ENCODE data around the gene CRELD2. TPM values are rescaled to one million over a fixed set of nuclear protein-coding genes. Genes with fewer than 3 reads are reported as not detected.

CRELD2 gene
- total RNA-seq, 2 experiments from 2014 or later: 15.3 to 16.2 TPM

DNA sequence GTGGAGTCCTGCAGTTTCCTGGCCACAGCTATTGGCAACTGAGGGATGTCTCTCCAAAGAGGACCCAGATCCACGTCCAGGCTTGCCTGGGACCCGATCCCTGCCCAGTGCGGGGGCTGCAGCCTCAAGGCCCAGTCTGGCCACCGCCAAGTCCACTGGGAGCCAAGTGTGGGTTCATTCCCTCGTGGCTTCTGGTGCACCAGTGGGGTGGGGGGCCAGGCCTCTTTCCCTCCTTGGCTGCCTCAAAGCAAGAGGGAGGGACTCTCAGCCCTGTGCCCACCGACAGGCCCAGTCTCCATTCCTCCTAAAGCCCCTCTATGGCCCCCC lies 28.8 kb downstream of the CRELD2 start:
- no peak overlapping the region for H3K27ac Mint-ChIP-seq

GRCh38 chr22:49948116-49948957 lies 29.9 kb downstream of the CRELD2 start:
- no peaks in the 10 kb centered on the region for H3K36me3 Mint-ChIP-seq (ENCODE audit: low read depth)
- CTCF ChIA-PET: no interaction called here
- no peaks in the 10 kb centered on the region for H3K27me3 Mint-ChIP-seq (ENCODE audit: low read depth)
- no peak overlapping the region for H3K27ac Mint-ChIP-seq
- no peaks in the 10 kb centered on the region for H3K9me3 Mint-ChIP-seq
- no peak for DNase-seq
- H3K4me3 Mint-ChIP-seq: no peak overlapping the region
- intact Hi-C loops (cut with micrococcal nuclease): no loop called here
- peaks cover 6% of the 10 kb centered on the region for H3K4me1 Mint-ChIP-seq (ENCODE audit: low read depth)

More for the DNA sequence above, 28.8 kb downstream of the CRELD2 start:
- intact Hi-C loops (cut with micrococcal nuclease): no loop called here
- CTCF ChIA-PET: no interaction called here
- Mint-ChIP-seq H3K4me1 (ENCODE audit: low read depth) (peaks cover 6% of the 10 kb centered on the region), H3K36me3 (ENCODE audit: low read depth) (no peaks in the 10 kb centered on the region), H3K4me3 (no peak overlapping the region), H3K27me3 (ENCODE audit: low read depth) (no peaks in the 10 kb centered on the region), H3K9me3 (no peaks in the 10 kb centered on the region)
- DNase-seq: no peak

GRCh38 chr22:49948958-49949913 lies 30.8 kb downstream of the CRELD2 start:
- no peaks in the 10 kb centered on the region for H3K27me3 Mint-ChIP-seq (ENCODE audit: low read depth)
- no peaks in the 10 kb centered on the region for H3K9me3 Mint-ChIP-seq
- CTCF ChIA-PET: no interaction called here
- H3K4me3 Mint-ChIP-seq: no peak overlapping the region
- no peak for DNase-seq
- intact Hi-C loops (cut with micrococcal nuclease): no loop called here
- no peak overlapping the region for H3K27ac Mint-ChIP-seq
- no peaks in the 10 kb centered on the region for H3K36me3 Mint-ChIP-seq (ENCODE audit: low read depth)
- peaks cover 6% of the 10 kb centered on the region for H3K4me1 Mint-ChIP-seq (ENCODE audit: low read depth)

- Mint-ChIP-seq H3K4me1 (ENCODE audit: low read depth) (peaks cover 6% of the 10 kb centered on the region), H3K27ac (no peak overlapping the region), H3K4me3 (no peak overlapping the region), H3K9me3 (no peaks in the 10 kb centered on the region), H3K27me3 (ENCODE audit: low read depth) (no peaks in the 10 kb centered on the region), H3K36me3 (ENCODE audit: low read depth) (no peaks in the 10 kb centered on the region)
- no peak for DNase-seq
- intact Hi-C loops (cut with micrococcal nuclease): no loop called here
- CTCF ChIA-PET: no interaction called here
Measured at GRCh38 chr22:49949914-49950292, 31.5 kb downstream of the CRELD2 start.

GRCh38 chr22:49950396-49950994 lies 32.1 kb downstream of the CRELD2 start:
- DNase-seq: no peak
- H3K9me3 Mint-ChIP-seq: no peaks in the 10 kb centered on the region
- no peaks in the 10 kb centered on the region for H3K27me3 Mint-ChIP-seq (ENCODE audit: low read depth)
- H3K4me1 Mint-ChIP-seq (ENCODE audit: low read depth): peaks cover 3% of the 10 kb centered on the region
- H3K4me3 Mint-ChIP-seq: no peak overlapping the region
- intact Hi-C loops (cut with micrococcal nuclease): no loop called here
- no peak overlapping the region for H3K27ac Mint-ChIP-seq
- H3K36me3 Mint-ChIP-seq (ENCODE audit: low read depth): no peaks in the 10 kb centered on the region
- CTCF ChIA-PET: no interaction called here

DNA sequence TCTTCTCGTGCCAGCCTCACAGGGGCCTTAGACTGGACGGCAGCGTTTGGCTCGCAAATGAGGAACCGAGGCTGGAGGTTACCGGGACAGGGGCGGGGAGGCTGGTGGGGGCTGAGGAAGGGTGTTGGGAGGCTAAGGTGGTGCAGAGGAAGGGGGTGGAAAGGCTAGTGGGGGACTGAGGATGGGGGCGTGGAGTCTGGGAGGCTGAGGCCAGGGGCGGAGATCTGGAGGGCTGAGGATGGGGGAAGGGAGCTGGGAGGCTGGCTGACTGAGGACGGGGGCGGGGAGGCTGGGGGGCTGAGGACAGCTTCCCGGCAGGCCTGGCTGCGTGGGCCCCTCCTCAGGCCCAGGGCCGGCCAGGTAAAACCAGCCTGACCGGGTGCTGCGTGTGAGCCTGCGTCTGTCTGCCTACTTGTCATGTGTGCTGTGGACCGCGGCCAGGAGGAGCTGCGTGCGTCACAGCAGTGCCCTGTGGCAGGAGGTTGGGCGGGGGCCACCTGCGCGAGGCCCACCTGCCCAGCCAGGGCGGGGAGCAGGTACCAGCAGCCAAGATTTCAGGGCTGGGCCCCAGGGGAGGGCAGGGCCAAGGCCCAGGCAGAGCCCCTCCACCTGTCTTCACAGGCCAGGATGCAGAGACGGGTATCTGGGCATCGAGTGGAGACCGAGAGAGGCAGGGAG lies 32.7 kb downstream of the CRELD2 start:
- DNase-seq: no peak
- intact Hi-C loops (cut with micrococcal nuclease): no loop called here
- H3K27me3 Mint-ChIP-seq (ENCODE audit: low read depth): no peaks in the 10 kb centered on the region
- no peaks in the 10 kb centered on the region for H3K4me1 Mint-ChIP-seq (ENCODE audit: low read depth)
- H3K27ac Mint-ChIP-seq: no peak overlapping the region
- no peaks in the 10 kb centered on the region for H3K9me3 Mint-ChIP-seq
- H3K36me3 Mint-ChIP-seq (ENCODE audit: low read depth): no peaks in the 10 kb centered on the region
- H3K4me3 Mint-ChIP-seq: no peak overlapping the region
- CTCF ChIA-PET: no interaction called here

GRCh38 chr22:49951678-49951985 lies 33.2 kb downstream of the CRELD2 start:
- no peaks in the 10 kb centered on the region for H3K27me3 Mint-ChIP-seq (ENCODE audit: low read depth)
- H3K4me3 Mint-ChIP-seq: no peak overlapping the region
- DNase-seq: no peak
- no peaks in the 10 kb centered on the region for H3K4me1 Mint-ChIP-seq (ENCODE audit: low read depth)
- H3K27ac Mint-ChIP-seq: no peak overlapping the region
- no peaks in the 10 kb centered on the region for H3K36me3 Mint-ChIP-seq (ENCODE audit: low read depth)
- CTCF ChIA-PET: no interaction called here
- H3K9me3 Mint-ChIP-seq: no peaks in the 10 kb centered on the region
- intact Hi-C loops (cut with micrococcal nuclease): no loop called here

GRCh38 chr22:49951986-49952896 lies 33.8 kb downstream of the CRELD2 start:
- H3K36me3 Mint-ChIP-seq (ENCODE audit: low read depth): no peaks in the 10 kb centered on the region
- H3K4me1 Mint-ChIP-seq (ENCODE audit: low read depth): no peaks in the 10 kb centered on the region
- no peak for DNase-seq
- no peak overlapping the region for H3K27ac Mint-ChIP-seq
- intact Hi-C loops (cut with micrococcal nuclease): no loop called here
- H3K9me3 Mint-ChIP-seq: no peaks in the 10 kb centered on the region
- H3K4me3 Mint-ChIP-seq: no peak overlapping the region
- H3K27me3 Mint-ChIP-seq (ENCODE audit: low read depth): no peaks in the 10 kb centered on the region
- CTCF ChIA-PET: no interaction called here

GRCh38 chr22:49953027-49953679 lies 34.7 kb downstream of the CRELD2 start:
- Mint-ChIP-seq H3K27ac (no peak overlapping the region), H3K4me3 (no peak overlapping the region), H3K9me3 (no peaks in the 10 kb centered on the region), H3K36me3 (ENCODE audit: low read depth) (no peaks in the 10 kb centered on the region), H3K4me1 (ENCODE audit: low read depth) (no peaks in the 10 kb centered on the region), H3K27me3 (ENCODE audit: low read depth) (no peaks in the 10 kb centered on the region)
- no peak for DNase-seq
- intact Hi-C loops (cut with micrococcal nuclease): no loop called here
- CTCF ChIA-PET: interaction anchor here (0.6 kb wide), 1 partner anchor 72 kb away, joined by 3 read pairs; no protein-coding TSS in a partner anchor

- CTCF ChIA-PET: interaction anchor here (0.6 to 1.4 kb wide), 2 partner anchors 29 to 72 kb away, joined by 3 read pairs; no protein-coding TSS in a partner anchor
- Mint-ChIP-seq H3K27ac (no peak overlapping the region), H3K4me1 (ENCODE audit: low read depth) (peaks cover 1% of the 10 kb centered on the region), H3K27me3 (ENCODE audit: low read depth) (no peaks in the 10 kb centered on the region), H3K36me3 (ENCODE audit: low read depth) (no peaks in the 10 kb centered on the region), H3K4me3 (no peak overlapping the region), H3K9me3 (no peaks in the 10 kb centered on the region)
- no peak for DNase-seq
- intact Hi-C loops (cut with micrococcal nuclease): no loop called here
Measured at GRCh38 chr22:49953680-49954344, 35.4 kb downstream of the CRELD2 start.

DNA sequence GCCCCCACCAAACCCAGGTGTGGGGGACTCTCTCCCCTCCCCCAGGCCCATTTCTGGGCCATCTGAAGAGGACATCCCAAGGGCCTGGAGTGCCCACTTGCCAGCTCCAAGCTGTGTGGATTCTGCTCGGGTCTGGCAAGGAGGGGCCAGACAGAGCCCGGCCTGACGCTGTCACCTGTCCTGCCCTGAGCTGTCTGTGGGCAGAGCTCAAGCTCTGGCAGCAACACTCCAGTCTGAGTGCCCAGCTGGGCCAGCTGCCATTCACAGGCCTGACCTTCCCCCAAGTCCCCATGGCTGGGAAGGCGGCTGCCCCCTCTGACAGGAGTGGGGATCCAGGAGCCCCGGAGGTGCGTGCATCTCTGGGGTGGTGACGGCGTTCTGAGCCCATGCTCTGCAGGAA lies 35.9 kb downstream of the CRELD2 start:
- CTCF ChIA-PET: interaction anchor here (1.4 kb wide), 1 partner anchor 28 kb away, joined by 3 read pairs; no protein-coding TSS in a partner anchor
- H3K9me3 Mint-ChIP-seq: no peaks in the 10 kb centered on the region

More for the DNA sequence above, 35.9 kb downstream of the CRELD2 start:
- Mint-ChIP-seq H3K36me3 (ENCODE audit: low read depth) (no peaks in the 10 kb centered on the region), H3K4me3 (no peak overlapping the region), H3K27ac (no peak overlapping the region), H3K27me3 (ENCODE audit: low read depth) (no peaks in the 10 kb centered on the region), H3K4me1 (ENCODE audit: low read depth) (peaks cover 6% of the 10 kb centered on the region)
- no peak for DNase-seq
- intact Hi-C loops (cut with micrococcal nuclease): no loop called here

Data from activated naive CD4-positive, alpha-beta T cell treated with anti-CD3 and anti-CD28 coated beads for 36 hours (primary cell).